Fibroblast of lung (primary cell): Measurements from ENCODE around the gene PGM1.

Experiments used
- CTCF ChIP-seq, 2 donors: IDR thresholded peaks in 1 of 2; conservative IDR thresholded peaks in 1 of 2; 1 replicate in 1 of 2; 2 replicates in 1 of 2; pipeline ENCODE4 v1.5.1; 2011 to 2012; ENCODE audit warnings: low read length in 2 of 2, control low read depth in 1 of 2, inconsistent platforms in 1 of 2, low read depth in 1 of 2, mild to moderate bottlenecking in 1 of 2
- EZH2 ChIP-seq: IDR thresholded peaks from 2 replicates; pipeline ENCODE4 v1.5.1; 2012; ENCODE audit warnings: low read length, control low read depth, mild to moderate bottlenecking; ENCODE audit errors: missing control alignments

- no peak for TF ChIP-seq EZH2
- no peak for TF ChIP-seq CTCF (conservative IDR thresholded peaks at IDR 0.05 in 1 of 2, IDR thresholded peaks at IDR 0.05 in 1 of 2; ENCODE audit: low read depth in 1 of 2, low read length in 2 of 2)
These were observed 85.0 kb downstream of the PGM1 start for GRCh38 chr1:63678200-63678599.
